H1 (cell line): ENCODE measurements around the gene NLRP1. TPM values are rescaled to one million over a fixed set of nuclear protein-coding genes. Genes with fewer than 3 reads are reported as not detected.

Source experiments
- CTCF ChIA-PET: fragments of 300-600 bp; sonication (Branson Sonifier 250); formaldehyde crosslinking; loops from one replicate; lab custom pipeline; 2021; ENCODE audit not compliant: partially characterized antibody; lab: Charles Lee
- POLR2A ChIA-PET: fragments of 300-600 bp; sonication (Branson Sonifier 250); formaldehyde crosslinking; loops from one replicate; lab custom pipeline; 2021; ENCODE audit warnings: inconsistent platforms; ENCODE audit not compliant: partially characterized antibody; lab: Charles Lee
- DNase-seq, 2 experiments: peaks; one replicate each; pipeline versions ENCODE4 v3.0.0 to v3.0.0-alpha.2; 2010 to 2022; ENCODE audit warnings: low spot score in 2 of 2, low read depth in 1 of 2, mixed read lengths in 1 of 2
- FAIRE-seq: peaks from 2 replicates; lab custom pipeline; 2011; peaks lifted over from hg19 to GRCh38; lab: Jason Lieb, UNC
- H2AFZ ChIP-seq: 2 replicates; pipeline ENCODE4 v1.8.1; 2012; ENCODE audit warnings: low read length, inconsistent platforms
- H2AK5ac ChIP-seq: 2 replicates; pipeline ENCODE4 v1.6.1; 2013; ENCODE audit warnings: low read depth, low read length
- H2BK120ac ChIP-seq: replicated peaks from 2 replicates; pipeline ENCODE3; 2013; ENCODE audit warnings: low read depth, low read length, inconsistent platforms
- H2BK12ac ChIP-seq: 2 replicates; pipeline ENCODE4 v1.6.1; 2013; ENCODE audit warnings: low read depth, low read length
- H2BK15ac ChIP-seq: 2 replicates; pipeline ENCODE4 v1.6.1; 2013; ENCODE audit warnings: low read length
- H2BK20ac ChIP-seq: 2 replicates; pipeline ENCODE4 v1.6.1; 2013; ENCODE audit warnings: low read length
- H2BK5ac ChIP-seq: 2 replicates; pipeline ENCODE4 v1.6.1; 2013; ENCODE audit warnings: low read depth, low read length
- H3K14ac ChIP-seq: 2 replicates; pipeline ENCODE4 v1.6.1; 2013; ENCODE audit warnings: inconsistent platforms; ENCODE audit not compliant: insufficient read length
- H3K18ac ChIP-seq: 2 replicates; pipeline ENCODE4 v1.6.1; 2013; ENCODE audit warnings: low read length; ENCODE audit errors: extremely low read depth
- H3K23ac ChIP-seq: 2 replicates; pipeline ENCODE4 v1.6.1; 2013; ENCODE audit warnings: inconsistent platforms; ENCODE audit not compliant: insufficient read length
- H3K23me2 ChIP-seq: 2 replicates; pipeline ENCODE4 v1.6.1; 2013; ENCODE audit warnings: low read depth, low read length
- H3K27ac ChIP-seq: 2 replicates; pipeline ENCODE4 v1.6.1; 2011; ENCODE audit warnings: low read depth, low read length, inconsistent platforms
- H3K27me3 ChIP-seq, 4 experiments: replicated peaks in 1 of 4; 1 replicate in 1 of 4; 2 replicates in 3 of 4; pipeline versions ENCODE4 v1.6.1 to v1.8.1; 2011 to 2013; ENCODE audit warnings: low read length in 3 of 4, mild to moderate bottlenecking in 3 of 4, inconsistent platforms in 2 of 4, mixed read lengths in 2 of 4, moderate library complexity in 1 of 4; ENCODE audit not compliant: control insufficient read depth in 3 of 4, insufficient read depth in 3 of 4; ENCODE audit errors: extremely low read depth in 1 of 4
- H3K36me3 ChIP-seq, 4 experiments: 2 replicates each; pipeline versions ENCODE4 v1.6.1 to v1.8.1; 2011 to 2013; ENCODE audit warnings: mild to moderate bottlenecking in 4 of 4, low read length in 3 of 4, moderate library complexity in 2 of 4, control low read depth in 1 of 4, inconsistent platforms in 1 of 4; ENCODE audit not compliant: insufficient read depth in 4 of 4, control insufficient read depth in 2 of 4
- H3K4ac ChIP-seq: replicated peaks from 2 replicates; pipeline ENCODE3; 2013; ENCODE audit warnings: low read length, low read depth, mixed read lengths, inconsistent platforms; ENCODE audit not compliant: insufficient read length
- H3K4me1 ChIP-seq, 4 experiments: replicated peaks in 1 of 4; 1 replicate in 1 of 4; 2 replicates in 3 of 4; pipeline versions ENCODE4 v1.6.1 to v1.8.1; 2011 to 2013; ENCODE audit warnings: low read length in 3 of 4, inconsistent platforms in 2 of 4, mixed read lengths in 1 of 4; ENCODE audit not compliant: insufficient read depth in 4 of 4, control insufficient read depth in 3 of 4
- H3K4me2 ChIP-seq, 2 experiments: 2 replicates each; pipeline versions ENCODE4 v1.6.1 to v1.8.1; 2011 to 2013; ENCODE audit warnings: low read depth in 2 of 2, low read length in 2 of 2, control low read depth in 1 of 2, inconsistent platforms in 1 of 2, mild to moderate bottlenecking in 1 of 2; ENCODE audit not compliant: insufficient read depth in 1 of 2
- H3K4me3 ChIP-seq, 4 experiments: fragments of 200-600, 300-600 bp in 1 of 4; sonication (generic), shearing (Covaris generic), sonication (Bioruptor Twin) in 1 of 4; 2 replicates each; pipeline versions ENCODE4 v1.5.1 to v1.8.1; 2011 to 2016; ENCODE audit warnings: low read length in 4 of 4, low read depth in 3 of 4, control low read depth in 2 of 4, inconsistent platforms in 2 of 4, mild to moderate bottlenecking in 2 of 4, mixed read lengths in 1 of 4, moderate library complexity in 1 of 4; ENCODE audit not compliant: insufficient read depth in 2 of 4; ENCODE audit errors: extremely low read depth in 1 of 4
- H3K56ac ChIP-seq: replicated peaks from 2 replicates; pipeline ENCODE3; 2013; ENCODE audit warnings: low read depth, mild to moderate bottlenecking, mixed read lengths, low read length, inconsistent platforms; ENCODE audit not compliant: insufficient read length
- H3K79me1 ChIP-seq: 2 replicates; pipeline ENCODE4 v1.6.1; 2013; ENCODE audit warnings: low read depth, low read length, control low read depth
- H3K79me2 ChIP-seq, 2 experiments: 2 replicates each; pipeline versions ENCODE4 v1.6.1 to v1.8.1; 2012 to 2013; ENCODE audit warnings: low read length in 2 of 2, mild to moderate bottlenecking in 2 of 2, inconsistent platforms in 1 of 2; ENCODE audit not compliant: insufficient read depth in 2 of 2, control insufficient read depth in 1 of 2
- H3K9ac ChIP-seq, 4 experiments: replicated peaks in 1 of 4; 1 replicate in 1 of 4; 2 replicates in 3 of 4; pipeline versions ENCODE4 v1.6.1 to v1.8.1; 2011 to 2013; ENCODE audit warnings: low read depth in 3 of 4, low read length in 3 of 4, control low read depth in 2 of 4, mild to moderate bottlenecking in 2 of 4, moderate library complexity in 2 of 4, inconsistent platforms in 1 of 4; ENCODE audit errors: extremely low read depth in 1 of 4
- H3K9me3 ChIP-seq, 2 experiments: 2 replicates each; pipeline versions ENCODE4 v1.6.1 to v1.8.1; 2012 to 2013; ENCODE audit warnings: mild to moderate bottlenecking in 2 of 2, moderate library complexity in 2 of 2, control low read depth in 1 of 2, inconsistent platforms in 1 of 2, low read depth in 1 of 2, low read length in 1 of 2, mixed read lengths in 1 of 2; ENCODE audit not compliant: insufficient read depth in 2 of 2
- H4K20me1 ChIP-seq, 2 experiments: replicated peaks in 1 of 2; 2 replicates each; pipeline versions ENCODE3 to v1.8.1; 2011 to 2013; ENCODE audit warnings: inconsistent platforms in 2 of 2, low read length in 2 of 2, mild to moderate bottlenecking in 1 of 2; ENCODE audit not compliant: insufficient read depth in 2 of 2, control insufficient read depth in 1 of 2
- H4K5ac ChIP-seq: 2 replicates; pipeline ENCODE4 v1.6.1; 2013; ENCODE audit warnings: low read length, low read depth, mixed read lengths, inconsistent platforms; ENCODE audit not compliant: insufficient read length
- H4K8ac ChIP-seq: 2 replicates; pipeline ENCODE4 v1.8.0; 2013; ENCODE audit warnings: mild to moderate bottlenecking, moderate library complexity, low read length, inconsistent platforms; ENCODE audit not compliant: insufficient read depth; ENCODE audit errors: extremely low read depth
- H4K91ac ChIP-seq: replicated peaks from 2 replicates; pipeline ENCODE3; 2013; ENCODE audit warnings: low read length, mixed read lengths, inconsistent platforms; ENCODE audit not compliant: insufficient read length
- BRCA1 ChIP-seq: IDR thresholded peaks from 2 replicates; pipeline ENCODE4 v1.6.1; 2012; ENCODE audit warnings: low read depth, low read length, improper control_type of control experiment
- CTBP2 ChIP-seq: IDR thresholded peaks from 2 replicates; pipeline ENCODE4 v1.7.0; 2011; ENCODE audit warnings: borderline replicate concordance, mild to moderate bottlenecking, moderate library complexity, mixed read lengths, low read length; ENCODE audit not compliant: insufficient read depth, insufficient read length
- EGR1 ChIP-seq: IDR thresholded peaks from 2 replicates; pipeline ENCODE4 v1.6.1; 2011; ENCODE audit warnings: low read depth, low read length, borderline replicate concordance
- JUN ChIP-seq: IDR thresholded peaks from 2 replicates; pipeline ENCODE4 v1.6.1; 2011; ENCODE audit warnings: low read depth, mild to moderate bottlenecking, improper control_type of control experiment, low read length
- KDM4A ChIP-seq: IDR thresholded peaks from one replicate; pipeline ENCODE4 v1.7.1; 2012; ENCODE audit warnings: low read depth, mild to moderate bottlenecking, moderate library complexity, low read length, inconsistent platforms; ENCODE audit not compliant: severe bottlenecking
- NRF1 ChIP-seq: IDR thresholded peaks from 2 replicates; pipeline ENCODE4 v1.6.1; 2011; ENCODE audit warnings: mild to moderate bottlenecking, low read depth, low read length, improper control_type of control experiment
- POLR2A ChIP-seq, 2 experiments: IDR thresholded peaks; 1 replicate in 1 of 2; 2 replicates in 1 of 2; pipeline ENCODE4 v1.6.1; 2011; ENCODE audit warnings: low read depth in 2 of 2, low read length in 2 of 2, mild to moderate bottlenecking in 2 of 2; ENCODE audit errors: control extremely low read depth in 1 of 2
- RBBP5 ChIP-seq: IDR thresholded peaks from 2 replicates; pipeline ENCODE4 v1.7.1; 2012; ENCODE audit warnings: low read depth, mild to moderate bottlenecking, inconsistent platforms, low read length, moderate library complexity, borderline replicate concordance
- SAP30 ChIP-seq: fragments of 300-600 bp; sonication (generic); IDR thresholded peaks from 2 replicates; pipeline ENCODE4 v1.7.1; 2012; ENCODE audit warnings: low read length, moderate library complexity, mild to moderate bottlenecking, inconsistent platforms; ENCODE audit not compliant: insufficient read depth, insufficient replicate concordance
- TBP ChIP-seq: IDR thresholded peaks from 2 replicates; pipeline ENCODE4 v1.6.1; 2011; ENCODE audit warnings: low read depth, low read length, improper control_type of control experiment
- TEAD4 ChIP-seq: IDR thresholded peaks from 2 replicates; pipeline ENCODE4 v1.6.1; 2012; ENCODE audit warnings: low read depth, low read length, inconsistent platforms, mixed read lengths
- YY1 ChIP-seq: IDR thresholded peaks from 2 replicates; pipeline ENCODE4 v1.6.1; 2011; ENCODE audit warnings: low read depth, mild to moderate bottlenecking, low read length
- ZNF274 ChIP-seq: IDR thresholded peaks from 2 replicates; pipeline ENCODE4 v1.7.0; 2012; ENCODE audit warnings: low read length, borderline replicate concordance; ENCODE audit errors: extremely low read depth
- WGBS, 2 experiments: shearing (Covaris generic) in 1 of 2; methylation state at CpG; one replicate each; pipeline versions ENCODE4 v1.1.6 to v1.1.7; 2013 to 2015; ENCODE audit warnings: low lambda C conversion rate in 2 of 2, mixed read lengths in 2 of 2, inconsistent platforms in 1 of 2, low coverage in 1 of 2, missing lambda C conversion rate in 1 of 2; ENCODE audit not compliant: insufficient replicate concordance in 2 of 2, insufficient coverage in 1 of 2, insufficient read length in 1 of 2; ENCODE audit errors: extremely low coverage in 1 of 2, missing lambda C conversion rate in 1 of 2; 5-methylcytosine and 5-hydroxymethylcytosine counted together
- polyA plus RNA-seq, 7 experiments: library from polyadenylated mRNA; depleted of rRNA in 3 of 7; stranded (reverse) in 5 of 7; unstranded in 2 of 7; fragments of >200 nt in 5 of 7; fragments of 200-250 nt in 2 of 7; gene quantifications; 1 replicate in 5 of 7; 2 replicates in 1 of 7; 4 replicates in 1 of 7; pipeline versions ENCODE4 v1.2.1 to v1.2.3, GENCODE V29; 2011 to 2013; ENCODE audit warnings: missing spikeins in 2 of 7, mixed read lengths in 2 of 7
- total RNA-seq: library from RNA; stranded (reverse); fragmentation: NEBNext Ultra II Directional; extraction: Animal tissue kit (Norgen Biotek cat#: 25700); gene quantifications from 2 replicates; pipeline ENCODE4 v1.2.1, GENCODE V29; 2021

Gene NLRP1
- total and polyA plus RNA-seq, 2 of the 8 experiments (the other 6 are each of a cell fraction or from before 2014, with no cell fraction given): 8.6 to 10.4 TPM

- no peak overlapping the region for H3K56ac ChIP-seq
Observed at GRCh38 chr17:5531085-5531418, 53.3 kb downstream of the NLRP1 start.

More at GRCh38 chr17:5531085-5531418, 53.3 kb downstream of the NLRP1 start:
- H4K91ac ChIP-seq: no peak overlapping the region
- DNase-seq: no peak
- no peak overlapping the region for H3K27ac ChIP-seq
- 88% methylated on average over 4 of the region's 4 CpGs; no CpG with 5 or more reads in 1 of the 2 experiments for WGBS, 2 experiments
- ChIA-PET POLR2A (interaction anchor here (0.6 to 1.3 kb wide), 2 partner anchors 45 to 90 kb away, joined by 4 read pairs; partner anchors contain the start of genes DERL2 and MIS12), CTCF (interaction anchor here (2.0 to 2.1 kb wide), 2 partner anchors 9 to 11 kb away, joined by 8 read pairs; no protein-coding TSS in a partner anchor)
- H3K23ac ChIP-seq: no peak overlapping the region
- no peaks in the 10 kb centered on the region for H3K79me2 ChIP-seq
- H3K27me3 ChIP-seq: no peaks in the 10 kb centered on the region
- no peaks in the 10 kb centered on the region for H3K36me3 ChIP-seq
- H2BK5ac ChIP-seq: no peak overlapping the region
- H3K14ac ChIP-seq: no peak overlapping the region
- H2BK120ac ChIP-seq: no peak overlapping the region
- no peak overlapping the region for H2BK15ac ChIP-seq
- FAIRE-seq: no peak
- H3K9me3 ChIP-seq: no peaks in the 10 kb centered on the region
- no peak overlapping the region for H2AK5ac ChIP-seq
- no peak overlapping the region for H4K5ac ChIP-seq
- TF ChIP-seq CTBP2 (no peak), TEAD4 (no peak), KDM4A (no peak), POLR2A (IDR thresholded peaks at IDR 0.05; ENCODE audit: control extremely low read depth in 1 of 2, low read depth in 2 of 2, low read length in 2 of 2) (no peak), RBBP5 (no peak), NRF1 (no peak), TBP (no peak), SAP30 (no peak), JUN (no peak), EGR1 (no peak), BRCA1 (no peak), ZNF274 (no peak), YY1 (no peak)
- H3K4me1 ChIP-seq: no peaks in the 10 kb centered on the region; a peak in 1 of 7 replicates
- no peak overlapping the region for H4K8ac ChIP-seq
- no peak overlapping the region for H3K9ac ChIP-seq
- no peaks in the 10 kb centered on the region for H3K79me1 ChIP-seq
- H2BK12ac ChIP-seq: no peak overlapping the region
- H4K20me1 ChIP-seq: no peaks in the 10 kb centered on the region
- no peak overlapping the region for H2BK20ac ChIP-seq
- no peak overlapping the region for H3K4me3 ChIP-seq
- H3K18ac ChIP-seq: no peak overlapping the region
- no peak overlapping the region for H3K4me2 ChIP-seq
- no peak overlapping the region for H3K4ac ChIP-seq
- H2AFZ ChIP-seq: no peak overlapping the region
- no peaks in the 10 kb centered on the region; the same call in 1 of the 2 replicates for H3K23me2 ChIP-seq
